IPS-15b (cell line): ENCODE results near the gene NLRP13.
"Not testable (repeated sequence)": the region's sequence is repeated elsewhere in the genome, so short reads cannot be mapped to it uniquely, and the experiment has no call there.

Source experiments
- H3K27me3 ChIP-seq: one replicate; pipeline ENCODE4 v1.6.1; 2013; ENCODE audit warnings: low read length; ENCODE audit not compliant: control insufficient read depth, insufficient read depth
- H3K36me3 ChIP-seq: one replicate; pipeline ENCODE4 v1.6.1; 2013; ENCODE audit warnings: low read length; ENCODE audit not compliant: control insufficient read depth, insufficient read depth
- H3K4me1 ChIP-seq: one replicate; pipeline ENCODE4 v1.6.1; 2013; ENCODE audit warnings: mild to moderate bottlenecking, low read length; ENCODE audit not compliant: control insufficient read depth, insufficient read depth
- H3K4me3 ChIP-seq: one replicate; pipeline ENCODE4 v1.5.1; 2013; ENCODE audit warnings: low read depth, low read length
- H3K9ac ChIP-seq: one replicate; pipeline ENCODE4 v1.6.1; 2013; ENCODE audit warnings: low read depth, mild to moderate bottlenecking, low read length
- H3K9me3 ChIP-seq: one replicate; pipeline ENCODE4 v1.6.1; 2013; ENCODE audit warnings: mild to moderate bottlenecking, low read length; ENCODE audit not compliant: control insufficient read depth, insufficient read depth

The NLRP13 gene

GRCh38 chr19:55931936-55932386 lies at the start of gene NLRP13:
TSS of gene NLRP13 (minus strand) at chr19:55932336. CDS start at chr19:55932311, 25 bp downstream.
- Histone ChIP-seq H3K4me1 (no peaks in the 10 kb centered on the region), H3K9ac (no peak within 1 kb of the TSS), H3K9me3 (peaks cover 21% of the 10 kb centered on the region), H3K27me3 (no peaks in the 10 kb centered on the region), H3K36me3 (no peaks in the 10 kb centered on the region), H3K4me3 (no peak within 1 kb of the TSS)

- Histone ChIP-seq H3K36me3 (no peaks in the 10 kb centered on the region), H3K27me3 (no peaks in the 10 kb centered on the region), H3K9me3 (peaks cover 4% of the 10 kb centered on the region), H3K4me3 (no peak overlapping the region), H3K4me1 (no peaks in the 10 kb centered on the region), H3K9ac (no peak overlapping the region)
Observed at GRCh38 chr19:55980415-55980814, 48.3 kb upstream of the NLRP13 start.

- Histone ChIP-seq H3K27me3 (no peaks in the 10 kb centered on the region), H3K9ac (no peak overlapping the region), H3K9me3 (peaks cover 17% of the 10 kb centered on the region), H3K36me3 (no peaks in the 10 kb centered on the region), H3K4me3 (no peak overlapping the region), H3K4me1 (no peaks in the 10 kb centered on the region)
Observed at GRCh38 chr19:55973982-55974381, 41.8 kb upstream of the NLRP13 start.

- Histone ChIP-seq H3K9ac (no peak overlapping the region), H3K36me3 (no peaks in the 10 kb centered on the region), H3K27me3 (no peaks in the 10 kb centered on the region), H3K9me3 (peaks cover 21% of the 10 kb centered on the region), H3K4me3 (no peak overlapping the region), H3K4me1 (no peaks in the 10 kb centered on the region)
Observed at GRCh38 chr19:55962186-55962585, 30.1 kb upstream of the NLRP13 start.

GRCh38 chr19:55959996-55960675 lies 28.0 kb upstream of the NLRP13 start:
- Histone ChIP-seq H3K36me3 (no peaks in the 10 kb centered on the region), H3K9ac (no peak overlapping the region), H3K4me3 (no peak overlapping the region), H3K9me3 (peaks cover 22% of the 10 kb centered on the region), H3K4me1 (no peaks in the 10 kb centered on the region), H3K27me3 (no peaks in the 10 kb centered on the region)

GRCh38 chr19:55958356-55958755 lies 26.2 kb upstream of the NLRP13 start:
- Histone ChIP-seq H3K4me1 (no peaks in the 10 kb centered on the region), H3K9me3 (peaks cover 30% of the 10 kb centered on the region), H3K27me3 (no peaks in the 10 kb centered on the region), H3K36me3 (no peaks in the 10 kb centered on the region), H3K4me3 (no peak overlapping the region), H3K9ac (no peak overlapping the region)

GRCh38 chr19:55956431-55956830 lies 24.3 kb upstream of the NLRP13 start:
- H3K36me3 ChIP-seq = no peaks in the 10 kb centered on the region
- peaks cover 29% of the 10 kb centered on the region for H3K9me3 ChIP-seq
- no peak overlapping the region for H3K4me3 ChIP-seq
- no peak overlapping the region for H3K9ac ChIP-seq
- H3K4me1 ChIP-seq = no peaks in the 10 kb centered on the region
- H3K27me3 ChIP-seq = no peaks in the 10 kb centered on the region

- H3K9me3 ChIP-seq = peaks cover 40% of the 10 kb centered on the region
Observed at GRCh38 chr19:55950566-55950965, 18.4 kb upstream of the NLRP13 start.

GRCh38 chr19:55947532-55947931 lies 15.4 kb upstream of the NLRP13 start, which contains the start of gene NLRP8:
TSS of gene NLRP8 (plus strand) at chr19:55947832.
- Histone ChIP-seq H3K9me3 (peaks cover 32% of the 10 kb centered on the region), H3K27me3 (no peaks in the 10 kb centered on the region), H3K9ac (no peak within 1 kb of the TSS), H3K4me1 (no peaks in the 10 kb centered on the region), H3K4me3 (no peak within 1 kb of the TSS), H3K36me3 (no peaks in the 10 kb centered on the region)

More at GRCh38 chr19:55950566-55950965, 18.4 kb upstream of the NLRP13 start:
- not testable (repeated sequence) for H3K4me1 ChIP-seq, H3K36me3 ChIP-seq, H3K4me3 ChIP-seq, H3K9ac ChIP-seq, H3K27me3 ChIP-seq

GRCh38 chr19:55940306-55940705 lies 8.2 kb upstream of the NLRP13 start:
- Histone ChIP-seq H3K9ac (no peak overlapping the region), H3K9me3 (peaks cover 17% of the 10 kb centered on the region), H3K27me3 (no peaks in the 10 kb centered on the region)

GRCh38 chr19:55939206-55939605 lies 7.1 kb upstream of the NLRP13 start:
- Histone ChIP-seq H3K9ac (no peak overlapping the region), H3K36me3 (no peaks in the 10 kb centered on the region), H3K27me3 (no peaks in the 10 kb centered on the region), H3K4me1 (no peaks in the 10 kb centered on the region), H3K4me3 (no peak overlapping the region), H3K9me3 (peaks cover 21% of the 10 kb centered on the region)

More at GRCh38 chr19:55940306-55940705, 8.2 kb upstream of the NLRP13 start:
- Histone ChIP-seq H3K36me3 (no peaks in the 10 kb centered on the region), H3K4me3 (no peak overlapping the region), H3K4me1 (no peaks in the 10 kb centered on the region)

GRCh38 chr19:55935206-55935605 lies 3.1 kb upstream of the NLRP13 start:
- H3K27me3 ChIP-seq = no peaks in the 10 kb centered on the region

More at GRCh38 chr19:55935206-55935605, 3.1 kb upstream of the NLRP13 start:
- H3K9ac ChIP-seq = no peak overlapping the region
- no peak overlapping the region for H3K4me3 ChIP-seq
- H3K36me3 ChIP-seq = no peaks in the 10 kb centered on the region
- no peaks in the 10 kb centered on the region for H3K4me1 ChIP-seq
- peaks cover 17% of the 10 kb centered on the region for H3K9me3 ChIP-seq
